Naive thymus-derived CD4-positive, alpha-beta T cell (primary cell): ENCODE measurements around the gene NAIF1. TPM values are rescaled to one million over a fixed set of nuclear protein-coding genes. Genes with fewer than 3 reads are reported as not detected.

ENCODE experiments used
- ATAC-seq: fragments of 150-1000 bp; cut with Tn5 transposase; 2 replicates; pipeline ENCODE4 v1.10.0; 2021; ENCODE audit warnings: mild to moderate bottlenecking, moderate library complexity
- CTCF ChIA-PET: fragments of 350-600 bp; sonication (Branson Sonifier 250); formaldehyde crosslinking; loops from one replicate; lab custom pipeline; 2021; ENCODE audit warnings: antibody characterized with exemption; lab: Charles Lee
- POLR2A ChIA-PET: fragments of 350-600 bp; sonication (Branson Sonifier 250); formaldehyde crosslinking; loops from one replicate; lab custom pipeline; 2021; ENCODE audit warnings: antibody characterized with exemption, inconsistent platforms; lab: Charles Lee
- DNase-seq, 9 donors: peaks; one replicate each; pipeline versions ENCODE4 v3.0.0 to v3.0.0-alpha.2; 2020 to 2022; ENCODE audit warnings: mixed read lengths in 1 of 9
- H3K27ac ChIP-seq: one replicate; pipeline ENCODE4 v1.7.0; 2013; ENCODE audit warnings: mild to moderate bottlenecking, low read depth, low read length, moderate library complexity
- H3K27me3 ChIP-seq, 2 donors: one replicate each; pipeline ENCODE4 v1.7.0; 2013; ENCODE audit warnings: low read length in 2 of 2, mild to moderate bottlenecking in 2 of 2, moderate library complexity in 2 of 2; ENCODE audit not compliant: control insufficient read depth in 2 of 2, insufficient read depth in 2 of 2
- H3K36me3 ChIP-seq, 3 experiments: 1 replicate in 2 of 3; 2 replicates in 1 of 3; pipeline ENCODE4 v1.7.0; 2013; ENCODE audit warnings: low read length in 3 of 3, mild to moderate bottlenecking in 3 of 3, moderate library complexity in 1 of 3; ENCODE audit not compliant: insufficient read depth in 3 of 3, control insufficient read depth in 2 of 3
- H3K4me1 ChIP-seq, 2 donors: one replicate each; pipeline ENCODE4 v1.7.0; 2013; ENCODE audit warnings: low read length in 2 of 2, mild to moderate bottlenecking in 2 of 2, moderate library complexity in 1 of 2; ENCODE audit not compliant: control insufficient read depth in 2 of 2, insufficient read depth in 2 of 2
- H3K4me3 ChIP-seq: 2 replicates; pipeline ENCODE4 v1.7.0; 2013; ENCODE audit warnings: mild to moderate bottlenecking, low read length
- H3K9me3 ChIP-seq, 3 experiments: 1 replicate in 2 of 3; 2 replicates in 1 of 3; pipeline ENCODE4 v1.7.0; 2013; ENCODE audit warnings: low read length in 3 of 3; ENCODE audit not compliant: control insufficient read depth in 2 of 3
- H3K27ac Mint-ChIP-seq, 9 donors: one replicate each; pipeline ENCODE4 v1.8.0; 2020 to 2022; ENCODE audit warnings: mixed read lengths in 9 of 9, mild to moderate bottlenecking in 8 of 9, moderate library complexity in 5 of 9, inconsistent platforms in 2 of 9
- H3K27me3 Mint-ChIP-seq, 5 donors: one replicate each; pipeline ENCODE4 v1.8.0; 2021 to 2022; ENCODE audit warnings: mixed read lengths in 5 of 5, mild to moderate bottlenecking in 1 of 5
- H3K36me3 Mint-ChIP-seq, 5 donors: one replicate each; pipeline ENCODE4 v1.8.0; 2020 to 2022; ENCODE audit warnings: mixed read lengths in 5 of 5, mild to moderate bottlenecking in 3 of 5, inconsistent platforms in 1 of 5
- H3K4me1 Mint-ChIP-seq, 7 donors: one replicate each; pipeline ENCODE4 v1.8.0; 2020 to 2022; ENCODE audit warnings: mixed read lengths in 7 of 7, mild to moderate bottlenecking in 3 of 7, inconsistent platforms in 1 of 7
- H3K4me3 Mint-ChIP-seq, 10 donors: one replicate each; pipeline ENCODE4 v1.8.0; 2020 to 2022; ENCODE audit warnings: mild to moderate bottlenecking in 10 of 10, mixed read lengths in 10 of 10, moderate library complexity in 6 of 10, inconsistent platforms in 2 of 10
- H3K9me3 Mint-ChIP-seq, 11 donors: one replicate each; pipeline ENCODE4 v1.8.0; 2020 to 2022; ENCODE audit warnings: mixed read lengths in 11 of 11, mild to moderate bottlenecking in 4 of 11, inconsistent platforms in 1 of 11, moderate library complexity in 1 of 11
- intact Hi-C, 2 donors: fragments of 100-400 bp; cut with micrococcal nuclease; formaldehyde crosslinking; loops; one replicate each; pipeline ENCODE4 v1.15.1; 2023
- polyA plus RNA-seq, 2 donors: library from polyadenylated mRNA; unstranded; fragments of 300-500 nt; fragmentation: Illumina TruSeq; gene quantifications; one replicate each; pipeline ENCODE4 v1.2.3, GENCODE V29; 2021
- total RNA-seq, 6 experiments: library from RNA in 5 of 6; stranded (reverse) in 5 of 6; gene quantifications; 1 replicate in 5 of 6; 2 replicates in 1 of 6; pipeline ENCODE4 v1.2.3 and lab custom pipeline; 2021 to 2026

Gene NAIF1
- total and polyA plus RNA-seq, 7 experiments from 2014 or later: 8.6 to 14.8 (median 11.8) TPM

DNA sequence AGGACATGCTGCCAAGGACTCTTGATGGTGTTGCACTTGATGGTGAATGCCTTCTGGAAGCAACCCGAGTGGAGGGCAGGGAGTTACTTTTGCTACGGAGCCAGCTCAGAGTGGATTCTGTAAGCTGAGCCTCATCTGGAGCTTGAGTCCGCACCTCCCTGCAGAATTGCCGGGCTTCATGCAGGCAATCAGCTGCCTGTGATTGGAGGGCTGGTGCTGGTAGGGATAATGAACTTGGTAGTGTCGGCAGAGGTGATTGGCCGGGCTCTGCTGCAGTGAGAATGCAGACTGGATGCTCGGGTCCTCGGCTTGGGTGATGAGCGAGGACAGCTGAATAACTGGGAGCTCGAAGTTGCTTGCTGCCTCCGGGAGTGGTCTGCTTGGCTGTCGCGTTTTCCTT lies 24.0 kb upstream of the NAIF1 start:
- Mint-ChIP-seq H3K36me3 (peaks cover 4 to 7% (median 6%) of the 10 kb centered on the region in 5 donors), H3K9me3 (no peaks in the 10 kb centered on the region), H3K4me1 (peaks cover 51 to 79% (median 64%) of the 10 kb centered on the region in 7 donors), H3K4me3 (peak overlapping the region in 6 of 10 donors; percentile 16 to 83 (median 52)), H3K27me3 (no peaks in the 10 kb centered on the region), H3K27ac (peak overlapping the region in 7 of 9 donors; percentile 9 to 97 (median 87))
- Histone ChIP-seq H3K4me3 (no peak overlapping the region), H3K36me3 (no peaks in the 10 kb centered on the region), H3K27me3 (no peaks in the 10 kb centered on the region), H3K4me1 (peaks cover 22 to 71% of the 10 kb centered on the region in 2 donors), H3K27ac (peak overlapping the region; percentile 71), H3K9me3 (no peaks in the 10 kb centered on the region)
- DNase-seq (no peak), ATAC-seq (no peak)
- intact Hi-C loops: loop anchor here in 1 of 2 donors (5.0 kb wide), 1 partner anchor 134 kb away; no protein-coding TSS in a partner anchor
- CTCF ChIA-PET: interaction anchor here (0.7 to 1.9 kb wide), 7 partner anchors 8 to 149 kb away, joined by 3 to 6 read pairs (median 4); partner anchors contain the start of gene SLC25A25
- POLR2A ChIA-PET: interaction anchor here (0.6 to 4.2 kb wide), 5 partner anchors 19 to 463 kb away, joined by 3 to 28 read pairs (median 4); partner anchors contain the start of genes NAIF1 and SLC25A25

DNA sequence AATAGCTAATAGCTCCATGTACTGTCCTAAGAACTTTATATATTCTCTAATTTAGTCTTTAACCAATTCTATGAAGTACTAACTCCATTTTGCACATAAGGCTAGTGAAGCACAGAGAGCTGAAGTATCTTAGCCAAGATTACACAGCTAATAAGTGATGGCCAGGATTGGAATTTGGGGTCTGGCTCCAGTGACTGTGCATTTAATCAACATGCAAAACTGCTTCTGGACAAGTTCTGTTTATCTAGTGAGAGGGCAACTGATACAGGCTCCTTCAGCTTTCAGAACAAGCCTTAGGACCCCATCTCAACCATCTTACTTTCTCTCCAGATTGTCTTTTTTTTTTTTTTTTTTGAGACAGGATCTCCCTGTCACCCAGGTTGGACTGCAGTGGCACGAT lies 22.2 kb upstream of the NAIF1 start:
- peaks cover 51 to 76% (median 63%) of the 10 kb centered on the region in 7 donors for H3K4me1 Mint-ChIP-seq
- peaks cover 3 to 18% (median 6%) of the 10 kb centered on the region in 5 donors for H3K36me3 Mint-ChIP-seq

DNA sequence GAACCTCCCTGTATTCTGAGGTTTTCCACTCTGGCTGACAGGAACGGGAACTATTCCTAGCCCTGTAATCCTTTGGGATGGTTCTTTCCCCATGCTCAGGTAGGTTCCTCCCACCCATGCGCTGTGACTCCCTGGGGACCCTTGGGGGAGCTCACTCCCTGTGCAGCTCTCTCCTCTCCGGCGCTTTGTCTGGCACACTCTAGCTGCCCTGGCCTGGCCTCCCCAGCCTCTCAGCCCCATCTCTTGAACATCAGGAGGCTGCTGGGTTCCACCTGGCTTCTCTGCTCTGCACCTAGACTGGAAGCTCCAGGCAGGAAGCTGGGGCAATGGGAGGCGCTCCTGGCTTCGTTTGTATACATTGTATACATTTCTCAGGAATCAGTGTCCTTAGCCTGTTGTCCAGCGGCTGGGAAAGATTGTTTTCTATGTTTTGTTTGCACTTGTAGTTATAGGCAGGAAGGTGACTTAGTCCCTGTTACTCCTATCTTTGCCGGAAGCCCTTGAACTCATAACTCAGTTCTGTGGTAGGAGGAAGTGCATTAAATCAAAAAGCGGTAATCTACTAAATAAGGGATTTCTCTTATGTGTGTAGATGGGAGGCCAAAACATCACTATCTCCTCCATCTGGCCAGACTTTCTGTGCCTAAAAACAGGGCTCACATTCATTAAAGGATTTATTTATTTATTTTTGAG lies 21.3 kb upstream of the NAIF1 start:
- ATAC-seq: peak; percentile 55
- CTCF ChIA-PET: interaction anchor here (0.5 to 1.7 kb wide), 4 partner anchors 15 to 60 kb away, joined by 3 to 10 read pairs (median 5); no protein-coding TSS in a partner anchor
- peaks cover 4 to 22% (median 10%) of the 10 kb centered on the region in 5 donors for H3K36me3 Mint-ChIP-seq
- Histone ChIP-seq H3K27me3 (no peaks in the 10 kb centered on the region), H3K36me3 (no peaks in the 10 kb centered on the region), H3K9me3 (no peaks in the 10 kb centered on the region), H3K4me3 (no peak overlapping the region), H3K4me1 (peaks cover 16 to 52% of the 10 kb centered on the region in 2 donors), H3K27ac (peak overlapping the region; percentile 53)
- POLR2A ChIA-PET: interaction anchor here (0.6 to 2.6 kb wide), 5 partner anchors 16 to 134 kb away, joined by 3 to 15 read pairs (median 5); partner anchors contain the start of genes NAIF1 and SLC25A25
- DNase-seq: peak in 3 of 9 donors; percentile 26 to 51 (median 36)
- H3K4me1 Mint-ChIP-seq: peaks cover 53 to 75% (median 61%) of the 10 kb centered on the region in 7 donors
- H3K27me3 Mint-ChIP-seq: no peaks in the 10 kb centered on the region
- intact Hi-C loops: no loop called here
- H3K9me3 Mint-ChIP-seq: peaks cover 0 to 1% (median 0%) of the 10 kb centered on the region in 11 donors
- H3K27ac Mint-ChIP-seq: peak overlapping the region; percentile 41 to 97 (median 83)
- H3K4me3 Mint-ChIP-seq: peak overlapping the region; percentile 20 to 80 (median 56)

More for the DNA sequence above, 22.2 kb upstream of the NAIF1 start:
- Mint-ChIP-seq H3K9me3 (peaks cover 0 to 1% (median 0%) of the 10 kb centered on the region in 11 donors), H3K27ac (peak overlapping the region in 6 of 9 donors; percentile 74 to 97 (median 80)), H3K27me3 (no peaks in the 10 kb centered on the region), H3K4me3 (peak overlapping the region in 2 of 10 donors; percentile 47)
- no peak for DNase-seq
- no peak for ATAC-seq
- Histone ChIP-seq H3K27me3 (no peaks in the 10 kb centered on the region), H3K27ac (peak overlapping the region; percentile 40), H3K36me3 (no peaks in the 10 kb centered on the region), H3K9me3 (no peaks in the 10 kb centered on the region), H3K4me1 (peaks cover 20 to 61% of the 10 kb centered on the region in 2 donors), H3K4me3 (no peak overlapping the region)
- CTCF ChIA-PET: interaction anchor here (0.5 to 1.7 kb wide), 5 partner anchors 14 to 61 kb away, joined by 3 to 10 read pairs (median 4); no protein-coding TSS in a partner anchor
- intact Hi-C loops: no loop called here
- POLR2A ChIA-PET: interaction anchor here (0.6 to 2.6 kb wide), 2 partner anchors 21 to 29 kb away, joined by 3 to 15 read pairs; partner anchors contain the start of genes NAIF1 and SLC25A25

DNA sequence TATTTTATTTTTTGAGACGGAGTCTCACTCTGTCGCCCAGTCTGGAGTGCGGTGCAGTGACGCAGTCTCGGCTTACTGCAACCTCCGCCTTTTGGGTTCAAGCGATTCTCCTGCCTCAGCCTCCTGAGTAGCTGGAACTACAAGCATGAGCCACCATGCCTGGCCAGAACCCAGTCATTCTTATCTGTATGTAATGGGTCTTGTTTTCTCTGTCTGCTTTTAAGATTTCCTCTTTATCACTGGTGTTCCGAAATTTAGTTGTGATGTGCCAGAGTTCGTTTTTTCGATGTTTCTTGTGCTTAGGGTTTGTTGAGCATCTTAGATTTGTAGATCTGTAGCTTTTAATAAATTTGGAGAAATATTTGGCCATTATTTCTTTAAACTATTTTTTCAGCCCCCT lies 20.1 kb upstream of the NAIF1 start:
- ChIA-PET POLR2A (interaction anchor here (0.7 to 2.6 kb wide), 6 partner anchors 14 to 133 kb away, joined by 3 to 15 read pairs (median 4); partner anchors contain the start of genes NAIF1 and SLC25A25), CTCF (interaction anchor here (0.7 to 1.3 kb wide), 3 partner anchors 15 to 54 kb away, joined by 3 to 4 read pairs (median 3); no protein-coding TSS in a partner anchor)
- Mint-ChIP-seq H3K4me1 (peaks cover 42 to 63% (median 51%) of the 10 kb centered on the region in 7 donors), H3K9me3 (peaks cover 0 to 1% (median 0%) of the 10 kb centered on the region in 11 donors), H3K27me3 (no peaks in the 10 kb centered on the region), H3K4me3 (peak overlapping the region in 1 of 10 donors; percentile 80), H3K36me3 (peaks cover 4 to 22% (median 10%) of the 10 kb centered on the region in 5 donors), H3K27ac (peak overlapping the region in 7 of 9 donors; percentile 2 to 97 (median 75))
- no peak for DNase-seq
- H3K27ac ChIP-seq: no peak overlapping the region
- H3K4me3 ChIP-seq: no peak overlapping the region
- H3K9me3 ChIP-seq: no peaks in the 10 kb centered on the region
- H3K36me3 ChIP-seq: no peaks in the 10 kb centered on the region
- peaks cover 10 to 40% of the 10 kb centered on the region in 2 donors for H3K4me1 ChIP-seq
- no peak for ATAC-seq
- no peaks in the 10 kb centered on the region for H3K27me3 ChIP-seq
- intact Hi-C loops: no loop called here

DNA sequence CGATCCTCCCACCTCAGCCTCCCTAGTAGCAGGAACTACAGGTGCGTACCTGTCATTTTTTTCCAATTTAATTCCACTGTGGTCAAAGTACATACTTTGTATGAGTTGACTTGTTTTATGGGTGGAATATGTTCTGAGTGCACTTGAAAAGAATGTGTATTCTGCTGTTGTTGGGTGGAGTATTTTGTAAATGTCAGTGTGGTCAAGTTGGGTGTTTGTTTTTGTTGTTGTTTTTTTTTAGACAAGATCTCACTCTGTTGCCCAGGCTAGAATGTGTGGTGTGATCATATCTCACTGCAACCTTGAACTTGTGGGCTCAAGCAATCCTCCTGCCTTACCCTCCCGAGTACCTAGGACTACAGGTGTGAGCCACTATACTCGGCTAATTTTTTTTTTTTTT lies 18.8 kb upstream of the NAIF1 start:
- Histone ChIP-seq H3K9me3 (no peaks in the 10 kb centered on the region), H3K4me1 (peaks cover 10 to 27% of the 10 kb centered on the region in 2 donors), H3K4me3 (no peak overlapping the region), H3K27me3 (no peaks in the 10 kb centered on the region), H3K27ac (no peak overlapping the region), H3K36me3 (no peaks in the 10 kb centered on the region)
- ATAC-seq: no peak
- Mint-ChIP-seq H3K36me3 (peaks cover 4 to 22% (median 10%) of the 10 kb centered on the region in 5 donors), H3K4me1 (peaks cover 35 to 57% (median 51%) of the 10 kb centered on the region in 7 donors), H3K9me3 (peaks cover 0 to 1% (median 0%) of the 10 kb centered on the region in 11 donors), H3K27me3 (no peaks in the 10 kb centered on the region), H3K4me3 (no peak overlapping the region), H3K27ac (peak overlapping the region in 1 of 9 donors; percentile 58)
- DNase-seq: no peak
- ChIA-PET CTCF (interaction anchor here (0.6 kb wide), 1 partner anchor 52 kb away, joined by 3 read pairs; no protein-coding TSS in a partner anchor), POLR2A (no interaction called here)
- intact Hi-C loops: loop anchor here in 1 of 2 donors (2.0 kb wide), 2 partner anchors 17 to 51 kb away; no protein-coding TSS in a partner anchor

DNA sequence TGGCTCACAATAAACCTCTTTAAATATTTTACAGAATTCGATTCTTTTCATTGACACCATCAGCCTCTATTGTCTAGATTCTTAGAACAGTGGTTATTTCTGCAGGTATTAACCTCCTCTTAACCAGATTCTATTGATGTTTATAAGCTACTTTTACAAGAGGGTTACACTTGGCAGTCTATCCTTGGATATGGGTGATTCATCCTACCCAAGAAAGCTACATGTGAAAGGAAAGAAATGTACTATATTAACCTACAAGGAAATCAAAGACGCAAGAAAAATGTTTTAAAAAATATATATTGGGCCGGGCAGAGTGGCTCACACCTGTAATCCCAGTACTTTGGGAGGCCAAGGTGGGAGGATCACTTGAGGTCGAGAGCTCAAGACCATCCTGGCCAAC lies 17.6 kb upstream of the NAIF1 start:
- H3K36me3 ChIP-seq: no peaks in the 10 kb centered on the region
- Mint-ChIP-seq H3K4me3 (no peak overlapping the region), H3K27ac (peak overlapping the region in 4 of 9 donors; percentile 20 to 60 (median 54)), H3K4me1 (peaks cover 30 to 54% (median 48%) of the 10 kb centered on the region in 7 donors), H3K9me3 (peaks cover 0 to 1% (median 0%) of the 10 kb centered on the region in 11 donors), H3K27me3 (no peaks in the 10 kb centered on the region), H3K36me3 (peaks cover 4 to 22% (median 10%) of the 10 kb centered on the region in 5 donors)
- no peaks in the 10 kb centered on the region for H3K9me3 ChIP-seq
- H3K4me1 ChIP-seq: peaks cover 10 to 20% of the 10 kb centered on the region in 2 donors
- no peak overlapping the region for H3K27ac ChIP-seq
- no peaks in the 10 kb centered on the region for H3K27me3 ChIP-seq
- intact Hi-C loops: loop anchor here in 1 of 2 donors (1.0 to 2.0 kb wide), 3 partner anchors 16 to 50 kb away; partner anchors contain the start of gene SLC25A25
- ATAC-seq (no peak), DNase-seq (no peak)
- POLR2A ChIA-PET: interaction anchor here (1.1 kb wide), 1 partner anchor 9 kb away, joined by 3 read pairs; no protein-coding TSS in a partner anchor
- H3K4me3 ChIP-seq: no peak overlapping the region
- CTCF ChIA-PET: interaction anchor here (0.7 to 1.0 kb wide), 3 partner anchors 129 to 135 kb away, joined by 4 to 5 read pairs (median 4); no protein-coding TSS in a partner anchor
